ENCODE results near the gene NLGN1.

DNA sequence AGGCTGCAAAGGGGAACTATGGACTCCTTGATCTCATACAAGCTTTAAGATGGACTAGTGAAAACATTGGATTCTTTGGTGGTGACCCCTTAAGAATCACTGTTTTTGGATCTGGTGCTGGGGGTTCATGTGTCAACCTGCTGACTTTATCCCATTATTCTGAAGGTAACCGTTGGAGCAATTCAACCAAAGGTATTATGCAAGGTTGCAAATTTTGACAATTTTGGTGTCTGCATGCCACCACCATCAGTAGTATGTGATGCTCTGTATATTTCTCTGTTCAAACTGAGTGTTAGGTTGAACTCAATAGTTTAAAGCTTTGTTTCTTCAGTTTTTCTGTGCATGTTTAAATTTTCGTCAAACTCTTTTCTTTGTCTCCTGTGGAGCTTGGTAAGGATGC is 877.8 kb downstream of the NLGN1 start:
- TF ChIP-seq GATA2 (IDR thresholded peaks at IDR 0.05; ENCODE audit: low read depth, low read length): no peak
- no peak for TF ChIP-seq GATA3 (IDR thresholded peaks at IDR 0.05; ENCODE audit: low read depth, low read length)

All from SH-SY5Y (cell line).